HepG2 (cell line): ENCODE data around the gene GRIFIN. TPM values are rescaled to one million over a fixed set of nuclear protein-coding genes. Genes with fewer than 3 reads are reported as not detected.

Experiments used
- CAMTA2 ChIP-seq: sonication (generic); formaldehyde crosslinking; IDR thresholded peaks from 2 replicates; pipeline ENCODE4 v1.4.0; 2020; ENCODE audit warnings: mild to moderate bottlenecking, missing genetic modification reagents, borderline replicate concordance
- CENPT ChIP-seq: sonication (generic); formaldehyde crosslinking; IDR thresholded peaks from 2 replicates; pipeline ENCODE4 v1.8.0; 2022; ENCODE audit warnings: low read depth, mild to moderate bottlenecking, moderate library complexity, missing genetic modification reagents
- FOXO1 ChIP-seq: sonication (generic); formaldehyde crosslinking; IDR thresholded peaks from 2 replicates; pipeline ENCODE4 v1.4.0; 2020; ENCODE audit warnings: missing genetic modification reagents
- HNF1B ChIP-seq: sonication (generic); formaldehyde crosslinking; IDR thresholded peaks from 2 replicates; pipeline ENCODE4 v1.5.1; 2020; ENCODE audit warnings: mild to moderate bottlenecking, moderate library complexity, missing genetic modification reagents
- HOXD1 ChIP-seq: sonication (generic); formaldehyde crosslinking; IDR thresholded peaks from 2 replicates; pipeline ENCODE4 v1.5.0; 2020; ENCODE audit warnings: missing genetic modification reagents
- MAX ChIP-seq: IDR thresholded peaks from 2 replicates; pipeline ENCODE4 v1.6.1; 2012; ENCODE audit warnings: inconsistent platforms
- NFYB ChIP-seq: sonication (generic); formaldehyde crosslinking; IDR thresholded peaks from 2 replicates; pipeline ENCODE4 v1.4.0; 2020; ENCODE audit warnings: missing genetic modification reagents
- PAWR ChIP-seq: sonication (generic); formaldehyde crosslinking; IDR thresholded peaks from 2 replicates; pipeline ENCODE4 v1.4.0; 2020; ENCODE audit warnings: missing genetic modification reagents, mild to moderate bottlenecking, borderline replicate concordance
- PRDM10 ChIP-seq: sonication (generic); formaldehyde crosslinking; IDR thresholded peaks from 2 replicates; pipeline ENCODE4 v1.4.0; 2020; ENCODE audit warnings: low read depth, missing genetic modification reagents
- PRDM15 ChIP-seq: sonication (generic); formaldehyde crosslinking; IDR thresholded peaks from 2 replicates; pipeline ENCODE4 v1.4.0; 2020; ENCODE audit warnings: missing genetic modification reagents
- REPIN1 ChIP-seq: sonication (generic); formaldehyde crosslinking; IDR thresholded peaks from 2 replicates; pipeline ENCODE4 v1.8.0; 2022; ENCODE audit warnings: missing genetic modification reagents, low read depth, mild to moderate bottlenecking, borderline replicate concordance
- RNF2 ChIP-seq: fragments of 450-650 bp; conservative IDR thresholded peaks from 2 replicates; pipeline ENCODE4 v1.6.1; 2016; ENCODE audit warnings: low read depth
- YY1 ChIP-seq: IDR thresholded peaks from 2 replicates; pipeline ENCODE4 v1.6.1; 2011; ENCODE audit warnings: low read length, low read depth, moderate library complexity, mild to moderate bottlenecking; ENCODE audit not compliant: insufficient read depth, insufficient replicate concordance
- ZFX ChIP-seq: sonication (generic); formaldehyde crosslinking; IDR thresholded peaks from 2 replicates; pipeline ENCODE4 v1.4.0; 2020; ENCODE audit warnings: mild to moderate bottlenecking, low read depth, missing genetic modification reagents, moderate library complexity
- ZNF138 ChIP-seq: sonication (generic); formaldehyde crosslinking; IDR thresholded peaks from 2 replicates; pipeline ENCODE4 v1.5.0; 2020; ENCODE audit warnings: mild to moderate bottlenecking, low read depth, missing genetic modification reagents
- ZNF256 ChIP-seq: sonication (generic); formaldehyde crosslinking; conservative IDR thresholded peaks from 2 replicates; pipeline ENCODE4 v1.4.0; 2020; ENCODE audit warnings: missing genetic modification reagents
- ZNF264 ChIP-seq: sonication (generic); formaldehyde crosslinking; IDR thresholded peaks from 2 replicates; pipeline ENCODE4 v1.4.0; 2020; ENCODE audit warnings: missing genetic modification reagents
- ZNF335 ChIP-seq: sonication (generic); formaldehyde crosslinking; IDR thresholded peaks from 2 replicates; pipeline ENCODE4 v1.4.0; 2020; ENCODE audit warnings: missing genetic modification reagents
- ZNF570 ChIP-seq: sonication (generic); formaldehyde crosslinking; IDR thresholded peaks from 2 replicates; pipeline ENCODE4 v1.4.0; 2020; ENCODE audit warnings: mild to moderate bottlenecking, missing genetic modification reagents, borderline replicate concordance
- ZNF572 ChIP-seq: sonication (generic); formaldehyde crosslinking; IDR thresholded peaks from 2 replicates; pipeline ENCODE4 v1.5.1; 2020; ENCODE audit warnings: mild to moderate bottlenecking, missing genetic modification reagents
- polyA plus RNA-seq, 8 experiments: library from polyadenylated mRNA; depleted of rRNA in 3 of 8; stranded (reverse) in 7 of 8; unstranded in 1 of 8; fragments of >200 nt; fragmentation: Illumina TruSeq in 4 of 8; extraction: Trizol in 4 of 8; gene quantifications; 2 replicates each; pipeline versions ENCODE4 v1.2.1 to v1.2.3, GENCODE V29; 2011 to 2016; ENCODE audit warnings: low read depth in 4 of 8, missing spikeins in 1 of 8, mixed read lengths in 1 of 8; ENCODE audit not compliant: insufficient read depth in 1 of 8
- total RNA-seq, 5 experiments: library from RNA; depleted of rRNA; stranded (reverse); fragments of >200 nt; fragmentation: Illumina TruSeq; extraction: Trizol; gene quantifications; 2 replicates each; pipeline ENCODE4 v1.2.3, GENCODE V29; 2016; ENCODE audit warnings: low read depth in 1 of 5

The GRIFIN gene
- total and polyA plus RNA-seq, 2 of the 13 experiments (the other 11 are each of a cell fraction or from before 2014, with no cell fraction given), result not detected

GRCh38 chr7:2452074-2452507 lies 24.1 kb downstream of the GRIFIN start (continued):
- TF ChIP-seq PRDM10 (CRISPR knock-in tag) (no peak), ZNF256 (CRISPR knock-in tag) (no peak), PAWR (CRISPR knock-in tag) (0 out of 2 replicates have a peak, but pooled peaks have one; percentile 38), ZNF264 (CRISPR knock-in tag) (peak; percentile 9; the same call in 1 of the 2 replicates), YY1 (no peak), HNF1B (CRISPR knock-in tag) (no peak), RNF2 (no peak), CENPT (CRISPR knock-in tag) (no peak), MAX (peak; percentile 7; the same call in 1 of the 2 replicates), ZNF572 (CRISPR knock-in tag) (no peak), ZFX (CRISPR knock-in tag) (peak; percentile 16; the same call in 1 of the 2 replicates), REPIN1 (no peak), HOXD1 (CRISPR knock-in tag) (0 out of 2 replicates have a peak, but pooled peaks have one; percentile 24), PRDM15 (CRISPR knock-in tag) (no peak; the same call in 1 of the 2 replicates), ZNF570 (CRISPR knock-in tag) (0 out of 2 replicates have a peak, but pooled peaks have one; percentile 61), NFYB (CRISPR knock-in tag) (no peak), ZNF138 (CRISPR knock-in tag) (no peak), CAMTA2 (CRISPR knock-in tag) (no peak), FOXO1 (CRISPR knock-in tag) (no peak), ZNF335 (CRISPR knock-in tag) (0 out of 2 replicates have a peak, but pooled peaks have one; percentile 5)
